OCI-M2 (cell line): ENCODE measurements around the gene DNM3.
"Not testable (repeated sequence)": the region's sequence is repeated elsewhere in the genome, so short reads cannot be mapped to it uniquely, and the experiment has no call there.

ENCODE experiments used
- DNase-seq: peaks from one replicate; lab custom pipeline; 2025; ENCODE audit not compliant: unreplicated experiment; lab: John Stamatoyannopoulos, UW

Gene DNM3

DNA sequence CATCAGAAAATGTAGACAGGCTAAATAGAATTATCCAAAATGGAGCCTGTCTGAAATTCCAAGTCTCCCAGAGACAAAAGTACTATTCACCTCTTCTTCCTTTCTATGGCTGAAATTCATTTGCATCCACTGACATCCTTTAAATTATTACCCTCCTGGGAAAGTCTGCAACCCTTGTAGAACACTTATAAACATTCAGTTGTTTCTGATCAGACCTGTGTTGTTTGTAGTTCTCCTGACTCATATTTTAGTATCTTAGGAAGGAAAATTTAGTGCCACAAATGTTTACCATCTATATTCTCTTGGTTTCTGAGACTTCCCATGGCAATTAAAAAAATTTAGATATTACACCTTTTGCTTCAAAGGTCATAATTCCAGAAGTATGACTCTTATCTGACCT, 509.6 kb downstream of the DNM3 start:
- DNase-seq, result no peak

GRCh38 chr1:172351346-172351745, 510.0 kb downstream of the DNM3 start:
- no peak for DNase-seq

DNA sequence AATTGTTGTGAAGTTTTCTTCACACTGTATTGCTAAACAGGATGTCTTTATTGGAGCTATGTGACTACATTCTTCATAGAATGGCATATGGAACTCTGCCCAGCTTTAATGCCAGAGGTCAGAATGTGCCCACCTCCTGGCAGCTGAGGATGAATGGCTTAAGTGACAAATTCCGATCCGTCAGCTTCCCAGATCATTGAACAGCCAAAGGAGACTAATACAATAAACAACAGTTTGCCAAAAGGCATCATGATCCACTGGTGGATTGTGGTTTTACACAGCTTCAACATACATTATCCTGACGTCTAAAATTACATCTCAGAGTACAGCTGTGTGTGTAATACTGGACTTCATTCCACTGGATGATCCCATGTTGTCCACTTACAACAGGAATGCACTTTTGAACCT, 510.5 kb downstream of the DNM3 start:
- no peak for DNase-seq

- no peak for DNase-seq
These were observed 511.1 kb downstream of the DNM3 start for GRCh38 chr1:172352435-172352834.

DNA sequence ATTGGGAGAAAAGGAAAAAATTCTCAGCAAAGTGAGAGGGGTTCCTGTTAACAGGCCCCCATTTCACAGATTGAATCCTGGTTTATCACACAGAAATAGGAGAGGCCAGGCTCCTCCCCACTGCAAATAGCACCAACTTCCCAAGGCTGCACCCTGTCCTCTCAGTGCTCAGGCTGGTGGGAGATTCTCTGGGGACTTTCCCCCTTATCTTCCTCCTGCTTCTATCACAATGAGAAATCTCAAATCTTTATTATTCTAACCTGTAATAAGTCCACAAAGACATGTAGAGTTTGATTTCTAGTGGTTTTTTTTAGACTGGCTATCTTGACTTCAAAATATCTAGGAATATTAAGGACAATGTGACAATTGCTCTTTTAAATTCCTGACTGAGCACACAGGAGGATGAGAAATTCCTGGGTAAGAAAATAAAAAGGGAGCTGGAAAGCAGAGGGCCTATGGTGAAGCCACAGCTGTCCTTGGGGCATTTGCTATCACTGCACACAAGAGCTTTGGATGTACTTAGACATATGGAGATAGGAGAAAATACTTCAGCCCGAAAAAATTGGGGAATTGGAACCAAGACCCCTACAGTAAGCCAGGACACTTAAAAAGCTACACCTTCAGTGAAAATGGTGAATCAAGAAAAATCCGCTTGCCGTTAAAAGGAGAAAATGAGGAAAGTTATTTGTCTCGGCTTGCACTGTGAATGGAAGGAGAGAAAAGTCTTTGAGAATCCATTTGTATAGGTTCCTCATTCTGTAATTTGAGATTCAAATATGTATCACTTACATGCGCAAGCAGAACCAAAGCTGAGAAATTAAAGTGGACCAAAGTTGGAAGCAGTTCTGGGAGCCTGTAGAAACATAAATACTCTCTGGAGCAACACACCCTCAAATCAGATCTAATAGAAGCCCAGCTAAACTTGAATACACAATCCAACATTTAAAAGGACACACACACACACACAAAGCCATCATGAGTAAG, 513.3 kb downstream of the DNM3 start:
- DNase-seq, result no peak

- no peak for DNase-seq
These were observed 515.3 kb downstream of the DNM3 start for GRCh38 chr1:172356620-172357019.

DNA sequence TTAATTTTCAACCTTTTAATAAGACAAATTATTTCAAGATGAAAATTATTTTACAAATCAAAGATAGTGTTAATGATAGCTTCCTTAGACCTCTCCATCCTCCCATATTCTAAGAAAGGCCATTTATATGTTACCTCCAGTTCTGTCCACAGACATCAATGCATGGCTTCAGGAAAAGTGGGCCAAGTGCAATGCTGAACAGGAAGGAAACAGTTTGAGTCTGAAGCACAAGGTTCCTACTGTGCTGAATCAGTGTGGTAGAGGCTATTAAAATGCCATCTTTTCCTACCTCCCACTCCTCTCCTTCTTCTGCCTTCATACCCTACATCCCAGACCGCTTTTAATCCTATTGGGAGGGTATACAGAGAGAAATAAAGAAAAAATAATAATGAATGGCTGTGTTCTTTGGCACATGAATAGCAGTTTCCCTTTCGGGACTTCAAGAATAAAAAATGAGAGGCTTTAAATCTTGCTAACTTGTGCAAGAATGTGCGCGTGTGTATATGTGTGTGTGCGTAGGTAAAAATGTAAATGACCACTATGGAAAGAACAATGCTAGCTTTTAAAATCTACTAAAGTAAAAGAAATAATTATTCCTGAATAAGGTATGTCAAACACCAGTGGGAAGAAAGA, 516.6 kb downstream of the DNM3 start:
- no peak for DNase-seq

DNA sequence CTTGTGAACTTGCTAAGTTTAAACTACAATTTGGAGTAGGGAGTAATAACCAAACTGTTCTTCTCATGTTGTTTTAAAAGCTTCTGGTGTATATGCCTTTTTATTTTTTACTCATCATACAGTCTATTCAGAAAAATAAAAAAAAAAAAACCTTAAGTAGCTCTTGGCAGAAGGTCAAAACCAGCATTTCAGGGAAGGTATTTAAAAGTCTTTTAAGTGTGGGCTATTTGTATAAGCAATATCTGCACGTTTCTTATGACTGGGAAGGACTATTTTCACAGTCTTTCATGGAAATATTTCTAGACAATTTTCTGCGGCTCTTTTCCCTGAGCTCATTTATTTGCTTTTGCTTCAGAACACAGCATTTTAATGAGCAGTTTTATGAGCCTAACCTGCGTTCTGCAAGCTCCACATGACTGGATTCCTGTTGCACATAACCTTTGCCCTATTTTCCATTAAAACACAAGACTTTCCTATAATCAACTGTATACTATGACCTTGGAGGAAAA, 518.2 kb downstream of the DNM3 start:
- DNase-seq, result no peak

- DNase-seq, result no peak
These were observed 519.2 kb downstream of the DNM3 start for GRCh38 chr1:172360511-172360910.

DNA sequence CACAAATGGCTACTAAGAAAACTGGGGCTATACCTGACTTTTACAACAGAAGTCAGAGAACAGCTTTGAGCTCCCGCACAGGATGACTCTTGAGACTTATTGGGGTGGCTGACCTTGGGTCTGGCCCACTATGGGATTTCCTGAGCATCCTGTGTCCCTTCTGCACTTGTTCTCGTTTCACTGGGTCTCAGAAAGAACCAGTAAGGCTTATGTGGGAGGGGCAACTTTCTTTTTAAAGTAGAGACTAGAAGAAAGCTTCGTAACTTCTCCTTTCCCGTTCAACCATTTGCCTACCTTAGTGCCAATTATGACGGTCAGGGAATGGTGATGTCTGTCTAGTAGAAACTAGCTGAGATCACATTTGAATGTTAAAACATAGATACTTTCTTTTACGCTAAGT, 519.7 kb downstream of the DNM3 start:
- DNase-seq, result no peak

GRCh38 chr1:172363852-172364251, 522.6 kb downstream of the DNM3 start:
- DNase-seq, result no peak

DNA sequence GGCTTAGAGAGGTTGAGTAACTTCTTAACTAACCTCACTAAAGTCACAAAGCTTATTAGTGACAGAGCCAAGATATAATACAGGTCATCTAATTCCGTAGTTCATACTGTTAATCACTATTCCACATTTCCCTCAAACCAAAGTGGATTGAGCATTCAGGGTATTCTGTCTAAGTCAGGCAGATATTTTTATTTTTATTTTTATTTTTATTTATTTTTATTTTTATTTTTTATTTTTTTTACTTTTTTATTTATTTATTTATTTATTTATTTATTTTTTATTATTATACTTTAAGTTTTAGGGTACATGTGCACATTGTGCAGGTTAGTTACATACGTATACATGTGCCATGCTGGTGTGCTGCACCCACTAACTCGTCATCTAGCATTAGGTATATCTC, 530.3 kb downstream of the DNM3 start:
- not testable (repeated sequence) for DNase-seq

GRCh38 chr1:172373864-172374263, 532.6 kb downstream of the DNM3 start:
- no peak for DNase-seq

GRCh38 chr1:172375211-172375631, 533.9 kb downstream of the DNM3 start:
- DNase-seq, result no peak

GRCh38 chr1:172376431-172376830, 535.1 kb downstream of the DNM3 start:
- no peak for DNase-seq

- no peak for DNase-seq
These were observed 536.3 kb downstream of the DNM3 start for GRCh38 chr1:172377565-172377964.

GRCh38 chr1:172378109-172378760, 536.9 kb downstream of the DNM3 start:
- no peak for DNase-seq

- no peak for DNase-seq
These were observed 539.3 kb downstream of the DNM3 start for GRCh38 chr1:172380441-172381244.

DNA sequence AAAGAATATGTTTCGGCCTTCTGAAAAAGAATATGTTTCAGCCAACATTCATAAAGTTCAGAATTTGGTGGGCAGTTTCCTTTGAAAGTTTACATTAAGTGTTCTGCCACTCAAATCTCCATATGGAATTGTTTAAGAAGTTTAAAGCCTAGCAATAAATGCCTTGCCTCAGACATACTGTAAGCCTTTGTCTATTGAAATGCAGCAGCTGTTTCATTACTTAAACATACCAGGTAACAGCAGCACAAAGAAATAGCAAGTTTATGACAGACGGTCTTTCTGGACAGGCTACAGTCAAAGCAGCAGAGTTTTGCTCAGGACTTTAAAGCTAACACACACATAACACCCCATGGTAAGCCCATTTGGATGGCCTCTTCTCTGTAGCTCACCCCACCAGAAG, 540.6 kb downstream of the DNM3 start:
- DNase-seq, result no peak

GRCh38 chr1:172382406-172382805, 541.1 kb downstream of the DNM3 start:
- DNase-seq, result no peak

GRCh38 chr1:172382990-172383389, 541.7 kb downstream of the DNM3 start:
- DNase-seq, result no peak
